ENCODE data around the gene NCKAP5.

NCKAP5 gene

GRCh38 chr2:132789066-132789465, 779.2 kb downstream of the NCKAP5 start:
- ChIA-PET CTCF (interaction anchor here (1.6 kb wide), 1 partner anchor 10 kb away, joined by 4 read pairs; no protein-coding TSS in a partner anchor), POLR2A (no interaction called here)
- no peak for DNase-seq (ENCODE audit: extremely low spot score)
- TF ChIP-seq CTCF (IDR thresholded peaks at IDR 0.05; ENCODE audit: control extremely low read depth, extremely low read depth, low read depth, missing control alignments), result no peak

GRCh38 chr2:132788310-132788838, 779.9 kb downstream of the NCKAP5 start:
- DNase-seq (ENCODE audit: extremely low spot score), result no peak
- POLR2A ChIA-PET, result no interaction called here
- CTCF ChIA-PET, result interaction anchor here (1.6 to 2.7 kb wide), 2 partner anchors 10 to 13 kb away, joined by 4 to 6 read pairs; no protein-coding TSS in a partner anchor
- TF ChIP-seq CTCF (IDR thresholded peaks at IDR 0.05; ENCODE audit: control extremely low read depth, extremely low read depth, low read depth, missing control alignments), result no peak

GRCh38 chr2:132783883-132784282, 784.4 kb downstream of the NCKAP5 start:
- ChIA-PET POLR2A (no interaction called here), CTCF (interaction anchor here (0.7 to 1.6 kb wide), 2 partner anchors 9 to 11 kb away, joined by 3 to 4 read pairs; no protein-coding TSS in a partner anchor)
- no peak for TF ChIP-seq CTCF (IDR thresholded peaks at IDR 0.05; ENCODE audit: control extremely low read depth, extremely low read depth, low read depth, missing control alignments)
- DNase-seq (ENCODE audit: extremely low spot score), result no peak

GRCh38 chr2:132782176-132782783, 786.0 kb downstream of the NCKAP5 start:
- DNase-seq (ENCODE audit: extremely low spot score), result no peak
- ChIA-PET POLR2A (no interaction called here), CTCF (no interaction called here)
- TF ChIP-seq CTCF (IDR thresholded peaks at IDR 0.05; ENCODE audit: control extremely low read depth, extremely low read depth, low read depth, missing control alignments), result no peak

GRCh38 chr2:132780651-132781050, 787.6 kb downstream of the NCKAP5 start:
- no peak for DNase-seq (ENCODE audit: extremely low spot score)
- CTCF ChIA-PET, result interaction anchor here (1.3 kb wide), 1 partner anchor 22 kb away, joined by 5 read pairs; no protein-coding TSS in a partner anchor
- POLR2A ChIA-PET, result no interaction called here
- TF ChIP-seq CTCF (IDR thresholded peaks at IDR 0.05; ENCODE audit: control extremely low read depth, extremely low read depth, low read depth, missing control alignments), result no peak

GRCh38 chr2:132779206-132779721, 789.0 kb downstream of the NCKAP5 start:
- no peak for TF ChIP-seq CTCF (IDR thresholded peaks at IDR 0.05; ENCODE audit: control extremely low read depth, extremely low read depth, low read depth, missing control alignments)
- POLR2A ChIA-PET, result no interaction called here
- CTCF ChIA-PET, result interaction anchor here (1.9 kb wide), 1 partner anchor 10 kb away, joined by 4 read pairs; no protein-coding TSS in a partner anchor
- DNase-seq (ENCODE audit: extremely low spot score), result no peak
